ENCODE measurements around the gene IGSF3. TPM values are rescaled to one million over a fixed set of nuclear protein-coding genes. Genes with fewer than 3 reads are reported as not detected.

Gene IGSF3
- total RNA-seq, 4 donors from 2014 or later: 42.2 to 60.0 (median 55.4) TPM

- Histone ChIP-seq H3K27ac (no peak overlapping the region), H3K4me3 (no peak overlapping the region), H3K27me3 (no peaks in the 10 kb centered on the region), H3K4me1 (peaks cover 10 to 39% (median 10%) of the 10 kb centered on the region in 3 donors), H3K9me3 (no peaks in the 10 kb centered on the region), H3K36me3 (no peaks in the 10 kb centered on the region)
- TF ChIP-seq CTCF (IDR thresholded peaks at IDR 0.05): no peak
- TF ChIP-seq POLR2A (IDR thresholded peaks at IDR 0.05): no peak
- no peak for DNase-seq
- intact Hi-C loops (cut with DNase I): no loop called here
These were observed 39.3 kb upstream of the IGSF3 start for GRCh38 chr1:116706841-116707240.

DNA sequence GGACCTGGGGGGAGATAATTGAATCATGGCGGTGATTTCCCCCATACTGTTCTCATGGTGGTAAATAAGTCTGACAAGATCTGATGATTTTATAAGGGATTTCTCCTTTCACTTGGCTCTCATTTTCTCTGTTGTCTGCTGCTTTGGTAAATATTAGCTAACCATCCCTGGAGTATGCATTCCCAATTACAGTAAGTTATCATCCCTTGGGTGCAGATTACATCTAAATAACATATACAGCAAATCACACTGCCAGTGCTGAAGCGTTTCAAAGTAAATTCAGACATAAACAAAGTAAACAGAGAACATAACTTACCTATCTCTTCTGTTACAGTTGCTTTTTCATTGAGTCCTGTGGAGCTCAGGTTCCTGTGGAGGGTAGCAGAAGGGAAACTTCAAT lies 38.6 kb upstream of the IGSF3 start:
- H3K4me1 ChIP-seq: peaks cover 10 to 32% (median 10%) of the 10 kb centered on the region in 3 donors
- intact Hi-C loops (cut with DNase I): no loop called here
- TF ChIP-seq POLR2A (IDR thresholded peaks at IDR 0.05) (no peak), CTCF (IDR thresholded peaks at IDR 0.05) (no peak)
- H3K27ac ChIP-seq: no peak overlapping the region
- no peaks in the 10 kb centered on the region for H3K36me3 ChIP-seq
- H3K4me3 ChIP-seq: no peak overlapping the region
- no peak for DNase-seq
- 81 to 82% methylated on average over 2 of the region's 2 CpGs for WGBS, 2 donors
- no peaks in the 10 kb centered on the region for H3K9me3 ChIP-seq
- H3K27me3 ChIP-seq: no peaks in the 10 kb centered on the region

- WGBS, 2 donors: 58 to 69% methylated on average over 3 of the region's 3 CpGs
- intact Hi-C loops (cut with DNase I): no loop called here
These were observed 36.7 kb upstream of the IGSF3 start for GRCh38 chr1:116704278-116704677.

DNA sequence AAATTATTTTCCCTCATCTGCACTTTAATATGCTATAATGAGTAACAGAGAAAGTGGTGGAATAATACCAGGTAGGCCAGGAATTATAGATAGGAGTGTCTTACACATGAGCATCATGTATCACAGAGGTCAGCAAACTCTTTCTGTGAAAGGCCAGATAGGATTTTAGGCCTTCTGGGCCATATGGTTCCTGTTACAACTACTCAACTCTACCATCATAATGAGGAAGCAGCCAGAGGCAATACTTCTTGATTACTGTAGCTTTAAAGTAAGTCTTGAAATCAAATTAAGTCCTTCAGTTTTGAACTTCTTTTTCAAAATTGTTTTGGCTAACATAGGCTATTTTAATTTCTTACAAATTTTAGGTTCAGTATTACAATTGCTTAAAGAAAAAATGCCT lies 32.1 kb upstream of the IGSF3 start:
- intact Hi-C loops (cut with DNase I): no loop called here
- Histone ChIP-seq H3K4me1 (peaks cover 6 to 36% (median 6%) of the 10 kb centered on the region in 3 donors), H3K4me3 (no peak overlapping the region)

More at GRCh38 chr1:116704278-116704677, 36.7 kb upstream of the IGSF3 start:
- no peak overlapping the region for H3K27ac ChIP-seq
- no peaks in the 10 kb centered on the region for H3K27me3 ChIP-seq
- peaks cover 0 to 13% (median 0%) of the 10 kb centered on the region in 3 donors for H3K4me1 ChIP-seq
- no peaks in the 10 kb centered on the region for H3K36me3 ChIP-seq
- TF ChIP-seq POLR2A (IDR thresholded peaks at IDR 0.05): no peak
- TF ChIP-seq CTCF (IDR thresholded peaks at IDR 0.05): no peak
- no peak overlapping the region for H3K4me3 ChIP-seq
- no peaks in the 10 kb centered on the region for H3K9me3 ChIP-seq
- DNase-seq: no peak

GRCh38 chr1:116698244-116698595 lies 30.7 kb upstream of the IGSF3 start:
- H3K36me3 ChIP-seq: no peaks in the 10 kb centered on the region
- H3K4me3 ChIP-seq: no peak overlapping the region
- no peaks in the 10 kb centered on the region for H3K27me3 ChIP-seq
- peak overlapping the region in 1 of 4 donors; percentile 86 for H3K27ac ChIP-seq
- H3K9me3 ChIP-seq: no peaks in the 10 kb centered on the region
- TF ChIP-seq CTCF (IDR thresholded peaks at IDR 0.05) (no peak), POLR2A (IDR thresholded peaks at IDR 0.05) (no peak)
- intact Hi-C loops (cut with DNase I): no loop called here
- peaks cover 10 to 50% (median 17%) of the 10 kb centered on the region in 3 donors for H3K4me1 ChIP-seq
- DNase-seq: no peak
- 79 to 85% methylated on average over 2 of the region's 2 CpGs for WGBS, 2 donors

More for the DNA sequence above, 32.1 kb upstream of the IGSF3 start:
- Histone ChIP-seq H3K27ac (no peak overlapping the region), H3K9me3 (no peaks in the 10 kb centered on the region), H3K36me3 (no peaks in the 10 kb centered on the region), H3K27me3 (no peaks in the 10 kb centered on the region)
- TF ChIP-seq POLR2A (IDR thresholded peaks at IDR 0.05): no peak
- no peak for TF ChIP-seq CTCF (IDR thresholded peaks at IDR 0.05)
- DNase-seq: no peak

Measured in esophagus squamous epithelium (tissue), 5 donors.